NCI-H1092 treated with DMSO at 0.1 percent for 48 hours (cell line): ENCODE results near the gene NTRK2.

Experiments
- DNase-seq: peaks from one replicate; lab custom pipeline; 2025; lab: John Stamatoyannopoulos, UW

Gene NTRK2

GRCh38 chr9:84974855-84975254 is 305.3 kb downstream of the NTRK2 start:
- no peak for DNase-seq

- DNase-seq, result no peak
Measured at GRCh38 chr9:84975926-84976325, 306.4 kb downstream of the NTRK2 start.

GRCh38 chr9:84978661-84979060 is 309.1 kb downstream of the NTRK2 start:
- DNase-seq, result no peak

GRCh38 chr9:84983749-84984148 is 314.2 kb downstream of the NTRK2 start:
- no peak for DNase-seq

GRCh38 chr9:84988621-84989020 is 319.1 kb downstream of the NTRK2 start:
- no peak for DNase-seq

GRCh38 chr9:84990416-84990815 is 320.9 kb downstream of the NTRK2 start:
- no peak for DNase-seq

GRCh38 chr9:84990850-84991513 is 321.5 kb downstream of the NTRK2 start:
- no peak for DNase-seq

- DNase-seq, result no peak
Measured at GRCh38 chr9:84991514-84991870, 322.0 kb downstream of the NTRK2 start.

GRCh38 chr9:84992381-84992780 is 322.9 kb downstream of the NTRK2 start:
- no peak for DNase-seq

- DNase-seq, result no peak
Measured at GRCh38 chr9:84993105-84993504, 323.6 kb downstream of the NTRK2 start.

- no peak for DNase-seq
Measured at GRCh38 chr9:84996029-84996428, 326.5 kb downstream of the NTRK2 start.

GRCh38 chr9:84996716-84997115 is 327.2 kb downstream of the NTRK2 start:
- no peak for DNase-seq

- DNase-seq, result no peak
Measured at GRCh38 chr9:84997472-84997871, 327.9 kb downstream of the NTRK2 start.

- DNase-seq, result no peak
Measured at GRCh38 chr9:84998639-84999038, 329.1 kb downstream of the NTRK2 start.

- no peak for DNase-seq
Measured at GRCh38 chr9:84999788-85000187, 330.3 kb downstream of the NTRK2 start.

- DNase-seq, result no peak
Measured at GRCh38 chr9:85001925-85002324, 332.4 kb downstream of the NTRK2 start.

GRCh38 chr9:85004818-85005413 is 335.4 kb downstream of the NTRK2 start:
- no peak for DNase-seq

GRCh38 chr9:85007748-85008147 is 338.2 kb downstream of the NTRK2 start:
- DNase-seq, result no peak

- no peak for DNase-seq
Measured at GRCh38 chr9:85008215-85008614, 338.7 kb downstream of the NTRK2 start.

- no peak for DNase-seq
Measured at GRCh38 chr9:85009251-85009650, 339.7 kb downstream of the NTRK2 start.

GRCh38 chr9:85013703-85014102 is 344.2 kb downstream of the NTRK2 start:
- no peak for DNase-seq

GRCh38 chr9:85014292-85014691 is 344.8 kb downstream of the NTRK2 start:
- no peak for DNase-seq

GRCh38 chr9:85016384-85017006 is 347.0 kb downstream of the NTRK2 start:
- DNase-seq, result no peak

GRCh38 chr9:85020791-85021190 is 351.3 kb downstream of the NTRK2 start:
- no peak for DNase-seq
